Medulla oblongata (tissue), 1 donor: ENCODE measurements around the gene ATP9B.

ENCODE experiments used
- DNase-seq: peaks from one replicate; pipeline ENCODE4 v3.0.0-alpha.2; 2015; ENCODE audit errors: extremely low spot score

The ATP9B gene

DNA sequence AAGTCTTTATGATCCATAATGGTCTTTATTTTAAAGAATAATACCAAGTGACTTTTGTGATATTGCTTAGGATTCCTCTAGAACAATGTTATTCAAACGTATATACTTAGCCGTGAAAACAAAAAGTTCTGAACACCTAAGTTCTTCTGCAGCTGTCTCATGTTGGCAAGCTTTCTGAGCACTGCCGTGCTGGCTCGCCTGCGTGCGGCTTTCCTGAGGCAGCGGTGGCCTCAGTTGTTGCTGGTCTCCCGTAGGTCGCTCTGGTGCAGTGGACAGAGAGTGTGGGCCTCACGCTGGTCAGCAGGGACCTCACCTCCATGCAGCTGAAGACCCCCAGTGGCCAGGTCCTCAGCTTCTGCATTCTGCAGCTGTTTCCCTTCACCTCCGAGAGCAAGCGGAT, 259.7 kb downstream of the ATP9B start:
- no peak for DNase-seq

DNA sequence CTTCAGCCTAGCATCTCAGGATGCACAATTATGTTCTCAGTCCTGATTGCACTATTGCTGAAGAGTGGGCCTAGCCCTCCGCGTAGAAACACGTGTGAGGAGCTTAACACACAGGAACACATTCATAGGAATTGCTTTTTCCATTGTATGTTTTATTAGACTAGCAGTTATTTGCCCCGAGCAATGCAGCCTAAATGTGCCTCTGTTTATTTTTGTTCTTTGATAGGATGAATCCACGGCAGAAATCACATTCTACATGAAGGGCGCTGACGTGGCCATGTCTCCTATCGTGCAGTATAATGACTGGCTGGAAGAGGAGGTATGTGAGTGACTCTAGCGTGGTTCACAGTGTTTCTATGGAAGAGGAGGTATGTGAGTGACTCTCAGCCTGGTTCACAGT, 260.6 kb downstream of the ATP9B start:
- no peak for DNase-seq

DNA sequence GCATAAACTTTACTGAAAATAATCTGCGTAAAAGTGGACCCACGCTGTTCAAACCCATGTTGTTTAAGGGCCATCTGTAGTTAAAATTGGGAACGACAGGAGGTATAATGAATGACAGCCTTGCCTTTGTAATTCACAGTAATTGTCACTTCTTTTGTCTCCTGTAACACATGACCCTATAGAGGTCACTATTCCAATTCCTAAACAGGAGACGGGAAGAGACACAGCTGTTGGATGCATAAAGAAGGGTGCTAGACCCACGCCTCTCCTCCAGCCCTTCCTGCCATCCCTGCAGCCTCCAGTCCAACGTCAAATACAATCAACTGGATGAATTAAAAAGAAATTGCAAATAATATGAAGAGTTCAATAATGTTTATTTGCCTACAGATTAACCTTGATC, 263.5 kb downstream of the ATP9B start:
- DNase-seq: no peak

DNA sequence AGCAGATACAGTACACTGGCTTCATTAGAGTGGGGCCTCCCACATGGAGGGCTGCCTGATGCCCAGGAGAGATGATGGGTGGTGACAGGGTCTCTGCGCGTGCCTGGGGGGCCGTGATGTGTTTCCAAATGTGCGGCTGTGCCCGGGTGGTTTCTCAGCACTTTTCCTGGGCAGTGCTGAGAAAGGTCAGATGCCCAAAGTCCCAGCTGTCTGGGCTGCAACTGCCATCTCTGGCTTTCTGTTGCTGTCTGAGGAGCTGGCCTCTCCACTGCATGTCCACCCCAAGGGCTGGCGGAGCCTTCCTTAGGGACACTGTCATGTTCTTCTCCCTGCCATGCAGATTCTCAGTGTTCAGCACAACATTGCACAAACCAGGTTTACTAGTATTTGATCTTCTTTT, 263.9 kb downstream of the ATP9B start:
- DNase-seq: no peak

DNA sequence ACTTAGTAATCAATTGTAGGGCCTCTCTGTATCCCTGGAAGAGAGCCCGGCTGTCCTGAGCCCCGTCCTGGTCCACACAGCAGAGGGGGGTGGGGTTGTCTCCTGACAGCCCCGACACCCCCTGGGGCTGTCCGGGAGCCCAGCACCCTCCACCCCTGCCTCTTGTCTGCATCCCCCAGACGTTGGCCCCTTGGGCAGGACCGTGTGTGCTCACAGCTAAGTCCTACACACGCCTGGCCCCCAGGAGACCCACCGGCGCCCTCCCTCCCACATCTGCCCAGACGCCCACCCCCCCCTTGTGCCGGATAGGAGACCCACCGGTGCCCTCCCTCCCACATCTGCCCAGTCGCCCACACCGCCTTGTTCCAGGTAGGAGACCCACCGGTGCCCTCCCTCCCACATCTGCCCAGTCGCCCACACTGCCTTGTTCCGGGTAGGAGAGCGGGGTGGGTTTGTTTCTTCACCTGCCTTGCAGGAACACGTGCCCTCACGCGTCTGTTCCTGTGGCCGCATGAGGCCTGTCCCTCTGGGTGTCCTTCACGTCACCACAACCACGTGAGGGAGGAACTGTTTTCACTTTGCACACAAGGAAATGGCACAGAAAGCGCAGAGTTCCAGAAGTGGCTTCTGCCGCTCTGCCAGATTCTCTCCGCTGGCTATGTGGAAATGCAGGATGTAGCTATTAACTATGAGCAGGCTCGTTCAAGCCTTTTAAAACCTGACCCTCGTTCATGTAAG, 265.5 kb downstream of the ATP9B start:
- DNase-seq: no peak

DNA sequence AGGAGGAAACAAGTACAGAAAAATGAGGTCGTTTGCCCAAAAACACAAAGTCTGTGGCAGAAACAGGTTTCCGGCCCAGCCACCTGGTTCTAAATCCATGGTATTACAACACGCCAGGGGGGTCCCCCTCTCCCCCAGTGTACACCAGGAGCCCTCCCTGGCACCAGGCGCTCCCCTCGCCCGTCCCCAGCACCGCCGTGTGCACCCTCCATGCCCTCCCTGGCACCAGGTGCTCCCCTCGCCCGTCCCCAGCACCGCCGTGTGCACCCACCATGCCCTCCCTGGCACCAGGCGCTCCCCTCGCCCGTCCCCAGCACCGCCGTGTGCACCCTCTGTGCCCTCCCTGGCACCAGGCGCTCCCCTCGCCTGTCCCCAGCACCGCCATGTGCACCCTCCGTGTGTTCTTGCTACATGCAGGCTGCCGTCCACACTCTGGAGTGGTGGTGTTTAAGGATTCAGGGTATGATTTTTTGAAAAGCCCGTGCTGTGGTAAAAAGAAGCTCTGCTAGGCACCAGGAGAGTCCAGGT, 266.7 kb downstream of the ATP9B start:
- no peak for DNase-seq

DNA sequence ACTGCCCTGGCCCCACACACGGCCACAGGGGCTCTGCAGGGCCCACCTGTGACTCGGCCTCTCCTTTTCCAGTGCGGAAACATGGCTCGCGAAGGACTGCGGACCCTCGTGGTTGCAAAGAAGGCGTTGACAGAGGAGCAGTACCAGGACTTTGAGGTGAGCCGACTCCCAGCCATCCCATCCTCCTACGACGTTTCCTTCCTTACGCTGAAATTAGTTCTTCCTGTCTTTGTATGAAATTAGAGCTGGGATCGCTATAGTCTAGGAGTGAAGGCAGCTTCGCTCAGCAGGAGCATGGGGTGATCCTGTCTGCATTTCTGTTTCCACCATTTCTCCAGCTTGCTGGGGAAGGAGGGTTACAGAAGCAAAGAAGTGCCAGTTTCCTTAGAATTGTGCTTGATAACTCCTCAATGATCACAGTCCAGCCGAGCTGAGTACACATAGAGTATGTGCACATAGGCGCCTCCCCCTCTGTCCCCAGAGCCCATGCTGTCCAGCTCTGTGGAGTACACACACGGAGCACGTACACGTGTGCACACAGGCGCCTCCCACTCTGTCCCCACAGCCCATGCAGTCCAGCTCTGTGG, 267.5 kb downstream of the ATP9B start:
- DNase-seq: no peak

DNA sequence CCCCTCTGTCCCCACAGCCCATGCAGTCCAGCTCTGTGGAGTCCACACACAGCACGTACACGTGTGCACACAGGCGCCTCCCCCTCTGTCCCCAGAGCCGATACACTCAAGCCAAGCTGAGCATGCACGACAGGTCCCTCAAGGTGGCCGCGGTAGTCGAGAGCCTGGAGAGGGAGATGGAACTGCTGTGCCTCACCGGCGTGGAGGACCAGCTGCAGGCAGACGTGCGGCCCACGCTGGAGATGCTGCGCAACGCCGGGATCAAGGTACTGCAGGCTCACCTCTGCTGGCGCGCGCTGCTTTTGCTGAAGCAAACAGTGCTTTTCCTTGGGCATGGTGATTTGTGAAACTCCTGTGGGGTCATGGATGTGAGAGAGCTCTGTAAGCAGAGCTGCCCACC, 268.0 kb downstream of the ATP9B start:
- DNase-seq: no peak

DNA sequence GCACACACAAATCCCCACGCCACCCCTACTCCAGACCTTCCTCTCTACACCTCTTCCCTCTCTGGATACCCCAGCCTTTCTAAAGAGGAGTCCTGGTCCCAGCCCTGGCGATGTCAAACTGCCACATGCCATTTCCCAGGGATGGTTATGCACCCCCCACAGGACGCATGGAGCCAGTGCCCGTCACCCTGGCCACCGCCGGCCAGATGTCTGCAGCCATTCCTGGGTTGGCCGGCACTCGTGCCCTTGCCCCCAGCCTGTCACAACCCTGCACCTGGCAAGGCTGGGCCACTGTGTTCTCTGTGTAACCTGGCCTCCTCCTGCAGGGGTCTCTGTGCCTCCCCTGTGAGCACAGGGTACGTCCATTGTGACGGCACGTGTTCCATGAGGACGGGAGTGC, 268.4 kb downstream of the ATP9B start:
- DNase-seq: no peak

DNA sequence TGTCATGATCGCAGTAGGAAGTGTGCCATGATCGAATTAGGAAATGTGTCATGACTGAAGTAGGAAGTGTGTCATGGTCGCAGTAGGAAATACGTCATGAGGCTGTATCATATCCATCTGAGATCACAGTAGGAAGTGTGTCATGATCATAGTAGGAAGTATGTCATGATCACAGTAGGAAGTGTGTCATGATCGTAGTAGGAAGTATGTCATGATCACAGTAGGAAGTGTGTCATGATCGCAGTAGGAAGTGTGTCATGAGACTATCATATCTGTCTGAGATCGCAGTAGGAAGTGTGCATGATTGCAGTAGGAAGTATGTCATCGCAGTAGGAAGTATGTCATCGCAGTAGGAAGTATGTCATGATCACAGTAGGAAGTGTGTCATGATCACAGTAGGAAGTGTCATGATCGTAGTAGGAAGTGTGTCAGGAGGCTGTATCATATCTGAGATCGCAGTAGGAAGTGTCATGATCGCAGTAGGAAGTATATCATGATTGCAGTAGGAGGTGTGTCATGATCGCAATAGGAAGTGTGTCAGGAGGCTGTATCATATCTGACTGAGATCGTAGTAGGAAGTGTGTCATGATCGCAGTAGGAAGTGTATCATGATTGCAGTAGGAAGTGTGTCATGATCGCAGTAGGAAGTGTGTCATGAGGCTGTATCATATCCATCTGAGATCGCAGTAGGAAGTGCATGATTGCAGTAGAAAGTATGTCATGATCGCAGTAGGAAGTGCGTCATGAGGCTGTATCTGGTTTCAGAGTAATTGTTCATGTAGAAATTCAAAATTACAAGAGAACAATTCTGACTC, 270.1 kb downstream of the ATP9B start:
- no peak for DNase-seq

DNA sequence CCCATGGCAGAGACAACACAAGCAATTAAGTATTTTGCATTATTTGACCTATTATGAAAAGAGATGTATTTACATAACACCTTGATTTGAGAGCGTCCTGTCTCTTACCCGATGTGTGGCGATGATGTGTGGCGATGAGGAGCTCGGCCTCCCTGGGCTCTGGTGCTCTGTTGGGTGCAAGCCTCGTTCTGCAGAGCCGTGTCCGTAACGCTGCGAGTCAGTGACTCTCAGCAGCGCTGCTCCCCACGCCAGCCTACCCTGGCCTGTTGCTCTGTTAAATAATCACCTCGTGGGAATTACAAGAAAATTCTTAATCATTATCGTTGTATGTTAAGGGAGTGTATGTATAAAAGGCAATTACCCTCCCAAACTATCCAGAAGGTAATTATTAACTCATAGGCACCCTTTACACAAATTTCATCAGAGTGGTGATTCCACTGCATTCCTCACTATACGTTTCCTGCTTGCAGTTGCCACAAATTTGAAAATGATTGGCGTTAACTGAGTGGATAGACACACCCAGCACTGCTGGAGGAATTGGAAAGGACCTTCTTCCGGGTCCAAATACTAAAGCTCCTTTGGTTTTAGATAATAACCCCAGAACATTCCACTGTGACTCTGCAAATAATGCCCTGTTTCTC, 274.5 kb downstream of the ATP9B start:
- DNase-seq: no peak

DNA sequence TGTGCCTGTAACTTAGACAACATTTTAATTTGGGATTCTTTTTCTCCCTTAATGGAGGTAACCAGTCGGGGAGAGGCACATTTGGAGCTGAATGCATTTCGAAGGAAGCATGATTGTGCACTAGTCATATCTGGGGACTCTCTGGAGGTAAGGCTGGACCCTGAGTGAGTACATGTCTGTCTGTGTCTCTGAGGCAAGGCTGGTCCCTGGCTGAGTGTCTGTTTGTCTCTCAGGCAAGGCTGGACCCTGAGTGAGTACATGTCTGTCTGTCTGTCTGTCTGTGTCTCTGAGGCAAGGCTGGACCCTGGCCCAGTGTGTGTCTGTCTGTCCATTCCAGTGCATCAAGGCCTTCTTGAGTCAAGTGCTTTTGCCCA, 275.0 kb downstream of the ATP9B start:
- DNase-seq: no peak

DNA sequence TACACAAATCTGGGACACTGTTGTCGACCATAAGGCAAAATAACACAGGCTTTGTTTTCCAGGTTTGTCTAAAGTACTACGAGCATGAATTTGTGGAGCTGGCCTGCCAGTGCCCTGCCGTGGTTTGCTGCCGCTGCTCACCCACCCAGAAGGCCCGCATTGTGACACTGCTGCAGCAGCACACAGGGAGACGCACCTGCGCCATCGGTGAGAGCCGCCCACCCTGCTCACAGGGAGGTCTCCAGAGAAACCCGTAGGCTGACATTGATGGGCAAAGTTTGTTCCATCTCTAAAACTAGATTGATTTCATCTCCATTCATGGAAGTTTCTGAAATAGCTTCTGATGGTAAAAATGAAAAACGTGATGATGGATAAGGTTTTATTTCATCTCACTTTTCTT, 276.2 kb downstream of the ATP9B start:
- no peak for DNase-seq

DNA sequence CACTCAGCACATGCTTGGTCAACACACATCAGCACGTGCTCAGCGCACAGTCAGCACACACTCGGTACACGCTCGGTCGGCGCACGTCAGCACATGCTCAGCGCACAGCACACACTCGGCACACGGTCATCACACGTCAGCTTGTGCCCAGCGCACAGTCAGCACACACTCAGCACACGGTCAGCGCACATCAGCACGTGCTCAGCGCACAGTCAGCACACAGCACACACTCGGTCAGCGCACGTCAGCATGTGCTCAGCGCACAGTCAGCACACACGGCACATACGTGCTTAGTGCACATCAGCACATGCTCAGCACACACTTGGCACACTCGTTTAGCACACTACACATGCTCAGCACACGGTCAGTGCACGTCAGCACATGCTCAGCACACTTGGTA, 276.8 kb downstream of the ATP9B start:
- DNase-seq: no peak

DNA sequence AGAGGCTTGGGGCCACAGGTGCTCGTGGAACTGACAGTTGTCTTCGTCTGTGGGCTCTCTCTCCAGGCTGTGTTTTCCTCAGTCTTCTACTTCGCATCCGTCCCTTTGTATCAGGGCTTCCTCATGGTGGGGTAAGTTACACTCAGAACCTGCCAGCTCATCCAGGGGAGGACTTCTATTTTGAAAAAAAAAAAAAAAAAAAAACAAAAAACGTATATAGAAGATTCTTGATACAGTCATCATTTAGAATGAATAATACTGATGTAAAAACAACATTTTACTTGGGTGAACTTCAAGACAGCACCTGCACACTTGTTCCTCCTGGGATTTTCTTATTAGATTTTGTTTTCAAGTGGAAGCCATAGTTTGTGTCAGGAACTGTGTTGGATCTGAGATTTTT, 278.9 kb downstream of the ATP9B start:
- DNase-seq: no peak

DNA sequence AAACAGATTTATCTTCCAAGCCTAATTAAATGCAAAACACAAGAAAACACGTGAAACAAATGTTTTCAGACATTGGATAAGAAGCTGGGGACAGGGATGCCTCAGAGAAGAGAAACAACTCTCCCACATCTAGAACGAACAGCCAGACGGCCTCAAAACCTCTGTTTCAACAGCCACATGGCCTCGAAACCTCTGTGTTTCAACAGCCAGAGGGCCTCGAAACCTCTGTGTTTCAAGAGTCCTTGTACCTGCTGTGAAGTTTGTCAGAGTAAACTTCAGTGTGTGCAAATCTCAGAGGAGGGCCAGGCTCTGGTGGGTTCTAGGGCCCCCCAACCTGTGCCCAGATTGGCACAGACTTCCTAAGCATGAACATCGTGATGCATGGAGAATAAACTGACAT, 283.2 kb downstream of the ATP9B start:
- DNase-seq: no peak

DNA sequence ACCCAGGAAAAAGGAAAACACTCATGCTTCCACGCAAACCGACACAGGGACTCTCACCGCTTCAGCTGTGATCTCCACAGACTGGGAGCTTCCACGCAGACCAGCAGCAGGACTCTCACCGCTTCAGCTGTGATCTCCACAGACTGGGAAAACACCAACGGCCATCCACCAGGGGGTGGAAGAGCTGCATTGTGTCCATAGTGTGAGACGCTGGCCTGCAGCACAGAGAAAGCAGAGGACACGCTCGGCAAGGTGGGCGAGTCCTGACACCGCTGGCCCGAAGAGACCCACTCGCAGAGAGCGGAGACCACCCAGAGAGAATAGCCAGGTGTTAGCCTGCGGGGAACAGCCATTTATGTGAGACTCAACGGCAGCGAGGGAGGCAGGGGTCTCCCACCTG, 284.1 kb downstream of the ATP9B start:
- DNase-seq: peak; percentile 66

DNA sequence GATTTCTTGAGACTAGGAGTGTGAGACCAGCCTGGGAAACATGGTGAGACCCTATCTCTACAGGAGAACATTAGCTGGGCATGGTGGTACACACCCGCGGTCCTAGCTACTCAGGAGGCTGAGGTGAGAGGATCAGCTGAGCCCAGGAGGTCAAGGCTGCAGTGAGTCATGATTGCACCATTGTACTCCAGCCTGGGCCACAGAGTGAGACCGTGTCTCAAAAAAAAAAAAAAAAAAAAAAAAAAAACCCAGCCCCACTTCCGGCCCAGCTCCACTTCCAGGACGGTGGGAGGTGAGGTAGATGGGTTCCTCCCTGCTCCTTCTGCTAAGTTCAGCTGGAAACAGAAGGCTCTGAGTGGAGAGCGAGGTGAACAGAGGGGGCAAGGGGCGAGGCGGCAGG, 285.2 kb downstream of the ATP9B start:
- DNase-seq: no peak

DNA sequence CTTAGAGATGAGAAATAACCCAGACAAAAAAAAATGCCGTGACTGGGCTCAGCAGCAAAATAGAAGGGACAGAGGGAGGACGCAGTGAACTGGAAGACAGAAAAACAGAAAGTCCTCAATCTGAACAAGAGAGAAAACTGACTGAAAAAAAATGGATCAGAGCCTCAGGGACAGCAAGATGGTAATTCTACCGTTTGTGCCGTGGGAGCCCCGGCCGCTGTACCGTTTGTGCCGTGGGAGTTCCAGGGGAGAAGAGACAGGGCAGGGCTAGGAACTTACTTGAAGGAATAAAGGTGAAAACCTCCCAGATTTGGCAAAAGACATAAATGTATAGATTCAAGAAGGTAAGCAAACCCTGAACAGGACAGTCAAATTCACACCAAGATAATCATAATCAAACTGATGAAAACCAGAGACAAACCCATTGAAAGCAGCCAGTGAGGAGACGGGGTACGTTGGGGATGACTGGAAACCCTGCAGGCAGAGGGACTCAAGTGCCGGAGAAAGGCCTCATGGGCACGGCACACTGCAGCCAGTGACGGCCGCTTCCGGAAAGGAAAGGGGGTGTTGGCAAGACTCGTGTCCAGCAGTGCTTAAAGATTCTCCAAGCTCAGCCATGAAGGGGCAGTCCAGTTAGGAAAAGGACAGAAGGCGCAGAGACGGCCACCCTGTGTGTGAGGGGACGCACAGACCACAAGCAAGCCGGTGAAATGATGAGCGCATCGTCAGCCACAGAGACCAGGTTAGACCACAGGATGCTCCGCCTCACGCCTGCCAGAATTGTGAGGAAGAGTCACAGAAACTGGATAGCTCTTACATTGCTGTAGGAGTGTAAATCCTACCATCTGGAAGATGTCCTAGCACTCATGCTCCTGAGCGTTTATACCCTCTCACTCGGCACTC, 286.5 kb downstream of the ATP9B start:
- DNase-seq: no peak

DNA sequence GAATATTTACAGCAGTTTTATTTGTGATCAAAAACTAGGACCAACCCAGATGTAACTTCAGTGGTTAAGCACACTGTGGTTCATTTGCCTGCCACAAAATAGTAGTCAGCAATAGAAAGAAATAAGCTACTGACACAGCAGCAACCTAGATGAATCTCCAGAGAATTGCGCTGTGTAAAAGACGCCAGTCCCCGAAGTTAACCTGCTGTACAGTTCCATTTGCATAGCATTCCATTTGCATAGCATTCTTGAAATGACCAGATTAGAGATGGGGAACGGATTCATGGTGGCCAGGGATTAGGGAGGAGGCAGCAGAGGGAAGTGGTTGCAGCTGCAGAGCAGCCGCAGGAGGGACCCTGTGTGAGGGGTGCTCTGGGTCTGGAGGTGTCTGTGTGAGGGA, 287.2 kb downstream of the ATP9B start:
- DNase-seq: no peak

DNA sequence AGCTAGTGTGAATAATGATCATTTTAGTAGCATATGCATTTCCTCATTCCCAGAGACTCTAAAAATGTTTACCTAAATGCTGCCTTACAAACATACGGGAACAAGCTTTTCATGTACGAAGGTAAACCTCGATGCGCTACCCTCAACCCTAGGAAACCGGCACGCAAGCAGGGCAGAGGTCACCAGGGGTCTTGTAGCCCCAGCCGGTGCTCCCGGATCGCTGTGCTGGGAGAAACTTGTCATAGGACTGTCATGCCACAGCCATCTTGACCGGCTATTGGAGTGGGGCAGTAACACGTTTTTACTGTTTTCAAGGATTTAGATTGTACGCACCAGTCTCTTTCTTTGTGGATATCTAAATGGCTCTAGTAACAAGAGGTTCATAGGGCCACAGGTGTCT, 291.7 kb downstream of the ATP9B start:
- no peak for DNase-seq
